NK-92 (cell line): ENCODE measurements around the gene LNPK.
"Not testable (repeated sequence)": the region's sequence is repeated elsewhere in the genome, so short reads cannot be mapped to it uniquely, and the experiment has no call there.

Experiments
- DNase-seq: peaks from one replicate; lab custom pipeline; 2025; ENCODE audit not compliant: unreplicated experiment; lab: John Stamatoyannopoulos, UW

LNPK gene

GRCh38 chr2:176001916-176002687 is at the start of gene LNPK:
Gene LNPK (minus strand): TSS chr2:176002267. CDS start chr2:175995584, 6,683 bp downstream.
- DNase-seq = peak; percentile 32

GRCh38 chr2:176039375-176039774 is 37.3 kb upstream of the LNPK start:
- DNase-seq = no peak

GRCh38 chr2:176038694-176039093 is 36.6 kb upstream of the LNPK start:
- no peak for DNase-seq

GRCh38 chr2:176035013-176035691 is 33.1 kb upstream of the LNPK start:
- DNase-seq = no peak

- DNase-seq = no peak
Observed at GRCh38 chr2:176027806-176028205, 25.7 kb upstream of the LNPK start.

GRCh38 chr2:176025932-176026331 is 23.9 kb upstream of the LNPK start:
- DNase-seq = no peak

GRCh38 chr2:176024083-176024482 is 22.0 kb upstream of the LNPK start:
- DNase-seq = no peak

GRCh38 chr2:176022048-176022447 is 20.0 kb upstream of the LNPK start:
- no peak for DNase-seq

- DNase-seq = no peak
Observed at GRCh38 chr2:176020400-176020799, 18.3 kb upstream of the LNPK start.

GRCh38 chr2:176018708-176019107 is 16.6 kb upstream of the LNPK start:
- DNase-seq = no peak

- no peak for DNase-seq
Observed at GRCh38 chr2:176009445-176009844, 7.4 kb upstream of the LNPK start.

GRCh38 chr2:176004934-176005333 is 2.9 kb upstream of the LNPK start:
- no peak for DNase-seq

GRCh38 chr2:176003958-176004357 is 1.9 kb upstream of the LNPK start:
- no peak for DNase-seq

- no peak for DNase-seq
Observed at GRCh38 chr2:176002688-176003210, 682 bp upstream of the LNPK start.

GRCh38 chr2:176001281-176001915 is 669 bp downstream of the LNPK start:
- no peak for DNase-seq

GRCh38 chr2:175999283-175999819 is 2.7 kb downstream of the LNPK start:
- no peak for DNase-seq

GRCh38 chr2:175990099-175990498 is 12.0 kb downstream of the LNPK start:
- no peak for DNase-seq

- not testable (repeated sequence) for DNase-seq
Observed at GRCh38 chr2:175987126-175987525, 14.9 kb downstream of the LNPK start.

GRCh38 chr2:175984846-175985245 is 17.2 kb downstream of the LNPK start:
- no peak for DNase-seq

GRCh38 chr2:175981551-175981950 is 20.5 kb downstream of the LNPK start:
- no peak for DNase-seq

- no peak for DNase-seq
Observed at GRCh38 chr2:175976391-175977157, 25.5 kb downstream of the LNPK start.
